Gastroesophageal sphincter (tissue), 3 donors: ENCODE data around the gene SLC26A6.

ENCODE experiments used
- POLR2AphosphoS5 ChIP-seq: sonication (generic); formaldehyde crosslinking; IDR thresholded peaks from one replicate; pipeline ENCODE4 v1.6.1; 2017; ENCODE audit warnings: antibody characterized with exemption
- TF ChIP-seq, protein P1 (sequence below), 4 experiments: fragments of 200-600 bp in 2 of 4; fragments of 450-650 bp in 2 of 4; sonication (generic) in 1 of 4; IDR thresholded peaks; one replicate each; pipeline ENCODE4 v1.5.1; 2017 to 2019; ENCODE audit warnings: antibody characterized with exemption in 4 of 4, mild to moderate bottlenecking in 2 of 4, moderate library complexity in 2 of 4

- TF ChIP-seq, protein P1, sequence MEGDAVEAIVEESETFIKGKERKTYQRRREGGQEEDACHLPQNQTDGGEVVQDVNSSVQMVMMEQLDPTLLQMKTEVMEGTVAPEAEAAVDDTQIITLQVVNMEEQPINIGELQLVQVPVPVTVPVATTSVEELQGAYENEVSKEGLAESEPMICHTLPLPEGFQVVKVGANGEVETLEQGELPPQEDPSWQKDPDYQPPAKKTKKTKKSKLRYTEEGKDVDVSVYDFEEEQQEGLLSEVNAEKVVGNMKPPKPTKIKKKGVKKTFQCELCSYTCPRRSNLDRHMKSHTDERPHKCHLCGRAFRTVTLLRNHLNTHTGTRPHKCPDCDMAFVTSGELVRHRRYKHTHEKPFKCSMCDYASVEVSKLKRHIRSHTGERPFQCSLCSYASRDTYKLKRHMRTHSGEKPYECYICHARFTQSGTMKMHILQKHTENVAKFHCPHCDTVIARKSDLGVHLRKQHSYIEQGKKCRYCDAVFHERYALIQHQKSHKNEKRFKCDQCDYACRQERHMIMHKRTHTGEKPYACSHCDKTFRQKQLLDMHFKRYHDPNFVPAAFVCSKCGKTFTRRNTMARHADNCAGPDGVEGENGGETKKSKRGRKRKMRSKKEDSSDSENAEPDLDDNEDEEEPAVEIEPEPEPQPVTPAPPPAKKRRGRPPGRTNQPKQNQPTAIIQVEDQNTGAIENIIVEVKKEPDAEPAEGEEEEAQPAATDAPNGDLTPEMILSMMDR (IDR thresholded peaks at IDR 0.05), result no peak
- TF ChIP-seq POLR2AphosphoS5, result no peak
Measured at GRCh38 chr3:48684480-48685143, 49.4 kb upstream of the SLC26A6 start.
